K562 (cell line): ENCODE measurements around the gene CHPF2. TPM values are rescaled to one million over a fixed set of nuclear protein-coding genes. Genes with fewer than 3 reads are reported as not detected.

Source experiments
- BCL6 ChIP-seq: fragments of 250-450 bp; sonication (Bioruptor Pico); IDR thresholded peaks from 2 replicates; pipeline ENCODE4 v1.4.0; 2020
- COPS2 ChIP-seq: fragments of 450-650 bp; conservative IDR thresholded peaks from 2 replicates; pipeline ENCODE4 v1.6.1; 2016; ENCODE audit warnings: mild to moderate bottlenecking, moderate library complexity
- E2F1 ChIP-seq: sonication (generic); formaldehyde crosslinking; IDR thresholded peaks from 2 replicates; pipeline ENCODE4 v1.8.1; 2023; ENCODE audit warnings: mild to moderate bottlenecking, missing genetic modification reagents, moderate library complexity
- ESRRA ChIP-seq: fragments of 450-650 bp; IDR thresholded peaks from 2 replicates; pipeline ENCODE4 v1.6.1; 2014; ENCODE audit warnings: low read depth, mild to moderate bottlenecking, moderate library complexity, borderline replicate concordance
- ETV5 ChIP-seq: sonication (generic); formaldehyde crosslinking; IDR thresholded peaks from 2 replicates; pipeline ENCODE4 v1.4.0; 2020; ENCODE audit warnings: low read depth, mild to moderate bottlenecking, missing genetic modification reagents
- KDM5B ChIP-seq: fragments of 200-600 bp; sonication (generic); IDR thresholded peaks from 2 replicates; pipeline ENCODE4 v1.6.1; 2012; ENCODE audit warnings: low read depth, mild to moderate bottlenecking, moderate library complexity, low read length, control low read depth, inconsistent platforms; ENCODE audit not compliant: insufficient replicate concordance
- KHSRP ChIP-seq: fragments of 450-650 bp; IDR thresholded peaks from 2 replicates; pipeline ENCODE4 v1.6.1; 2017
- MIER1 ChIP-seq: fragments of 450-650 bp; IDR thresholded peaks from 2 replicates; pipeline ENCODE4 v1.6.1; 2016; ENCODE audit warnings: antibody characterized with exemption, mild to moderate bottlenecking, low read depth
- MITF ChIP-seq: IDR thresholded peaks from 2 replicates; pipeline ENCODE4 v1.6.1; 2014; ENCODE audit warnings: antibody characterized with exemption
- MTA1 ChIP-seq: fragments of 450-650 bp; IDR thresholded peaks from 2 replicates; pipeline ENCODE4 v1.6.1; 2017; ENCODE audit warnings: borderline replicate concordance
- MYC ChIP-seq, 2 experiments: fragments of 250-450 bp in 1 of 2; sonication (Bioruptor Pico) in 1 of 2; IDR thresholded peaks; 2 replicates each; pipeline versions ENCODE4 v1.5.1 to v1.6.1; 2012 to 2021; ENCODE audit warnings: low read depth in 2 of 2, borderline replicate concordance in 1 of 2, improper control_type of control experiment in 1 of 2, low read length in 1 of 2, mild to moderate bottlenecking in 1 of 2, moderate library complexity in 1 of 2
- RBM34 ChIP-seq: fragments of 200-400 bp; formaldehyde crosslinking; IDR thresholded peaks from 2 replicates; pipeline ENCODE4 v1.6.1; 2018; ENCODE audit warnings: low read length, borderline replicate concordance; ENCODE audit not compliant: insufficient read depth
- SAFB ChIP-seq: fragments of 200-400 bp; formaldehyde crosslinking; IDR thresholded peaks from 2 replicates; pipeline ENCODE4 v1.6.1; 2017; ENCODE audit warnings: low read depth, low read length, borderline replicate concordance
- SIRT6 ChIP-seq: IDR thresholded peaks from one replicate; pipeline ENCODE4 v1.6.1; 2012; ENCODE audit warnings: low read depth, mild to moderate bottlenecking, control low read depth, inconsistent platforms, low read length, moderate library complexity
- VEZF1 ChIP-seq: fragments of 200-800 bp; sonication (Bioruptor generic); IDR thresholded peaks from 2 replicates; pipeline ENCODE4 v1.6.1; 2017; ENCODE audit warnings: missing genetic modification characterization, missing compliant biosample characterization
- ZNF224 ChIP-seq: sonication (generic); formaldehyde crosslinking; IDR thresholded peaks from 2 replicates; pipeline ENCODE4 v1.8.0; 2022; ENCODE audit warnings: mild to moderate bottlenecking, missing genetic modification reagents
- ZNF830 ChIP-seq: fragments of 250-450 bp; sonication (Bioruptor Pico); IDR thresholded peaks from 2 replicates; pipeline ENCODE4 v1.5.0; 2021; ENCODE audit warnings: mild to moderate bottlenecking
- polyA plus RNA-seq, 8 experiments: library from polyadenylated mRNA; depleted of rRNA in 4 of 8; stranded (reverse) in 5 of 8; unstranded in 3 of 8; fragments of >200 nt; fragmentation: Nextera tagmentation in 2 of 8; fragmentation: Illumina TruSeq in 1 of 8; extraction: Ambion mirVana in 2 of 8; extraction: Trizol in 1 of 8; gene quantifications; 2 replicates each; pipeline versions ENCODE4 v1.2.1 to v1.2.3, GENCODE V29; 2011 to 2014; ENCODE audit warnings: inconsistent platforms in 1 of 8, missing spikeins in 1 of 8
- total RNA-seq, 7 experiments: library from RNA; depleted of rRNA in 6 of 7; stranded (reverse); fragments of >200 nt in 6 of 7; fragmentation: Illumina TruSeq in 2 of 7; extraction: Trizol in 2 of 7; gene quantifications; 2 replicates each; pipeline versions ENCODE4 v1.2.1 to v1.2.3, GENCODE V29; 2011 to 2021; ENCODE audit warnings: low replicate concordance in 1 of 7
- TF ChIP-seq, protein P1 (sequence below): fragments of 250-450 bp; sonication (Bioruptor Pico); IDR thresholded peaks from 2 replicates; pipeline ENCODE4 v1.5.0; 2021
- TF ChIP-seq, protein P2 (sequence below): sonication (generic); formaldehyde crosslinking; IDR thresholded peaks from 2 replicates; pipeline ENCODE4 v1.8.1; 2023; ENCODE audit warnings: mild to moderate bottlenecking, missing genetic modification reagents

CHPF2 gene
- total and polyA plus RNA-seq, 9 of the 15 experiments (the other 6 are each of a cell fraction or from before 2014, with no cell fraction given): 0.08 to 32.8 (median 10.5) TPM

DNA sequence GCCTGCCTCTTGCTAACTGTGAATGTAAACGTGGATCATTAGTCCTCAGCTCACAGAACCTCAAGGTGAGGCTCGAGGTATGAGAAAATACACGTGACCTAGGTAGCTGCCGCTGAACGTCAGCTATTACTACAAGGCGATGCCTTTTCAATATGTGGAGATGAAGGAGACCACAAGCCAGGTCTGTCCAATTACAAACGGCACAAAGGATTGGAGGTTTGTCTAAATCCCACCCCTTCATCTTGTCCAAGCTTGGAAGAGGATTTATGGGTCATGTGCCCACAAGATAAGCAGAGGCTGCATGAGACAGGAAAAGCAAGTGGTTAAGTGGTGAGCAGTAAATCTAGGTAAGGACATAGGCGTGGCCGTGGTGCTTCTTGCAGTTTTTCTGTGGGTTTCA lies 25.4 kb upstream of the CHPF2 start (continued):
- no peak for TF ChIP-seq E2F1 (CRISPR knock-in tag)
- TF ChIP-seq ZNF224 (CRISPR knock-in tag): no peak
- TF ChIP-seq KDM5B: no peak
- TF ChIP-seq MITF: peak; percentile 99
- TF ChIP-seq VEZF1: peak; percentile 26; the same call in 1 of the 2 replicates
- TF ChIP-seq, protein P1, sequence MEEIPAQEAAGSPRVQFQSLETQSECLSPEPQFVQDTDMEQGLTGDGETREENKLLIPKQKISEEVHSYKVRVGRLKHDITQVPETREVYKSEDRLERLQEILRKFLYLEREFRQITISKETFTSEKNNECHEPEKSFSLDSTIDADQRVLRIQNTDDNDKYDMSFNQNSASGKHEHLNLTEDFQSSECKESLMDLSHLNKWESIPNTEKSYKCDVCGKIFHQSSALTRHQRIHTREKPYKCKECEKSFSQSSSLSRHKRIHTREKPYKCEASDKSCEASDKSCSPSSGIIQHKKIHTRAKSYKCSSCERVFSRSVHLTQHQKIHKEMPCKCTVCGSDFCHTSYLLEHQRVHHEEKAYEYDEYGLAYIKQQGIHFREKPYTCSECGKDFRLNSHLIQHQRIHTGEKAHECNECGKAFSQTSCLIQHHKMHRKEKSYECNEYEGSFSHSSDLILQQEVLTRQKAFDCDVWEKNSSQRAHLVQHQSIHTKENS (CRISPR knock-in tag): no peak
- no peak for TF ChIP-seq MIER1
- peak; percentile 63; the same call in 1 of the 2 replicates for TF ChIP-seq MTA1
- no peak for TF ChIP-seq ZNF830 (CRISPR knock-in tag)
- no peak for TF ChIP-seq SIRT6
- TF ChIP-seq SAFB: no peak
- peak; percentile 73; the same call in 1 of the 2 replicates for TF ChIP-seq ESRRA
- no peak for TF ChIP-seq BCL6 (CRISPR knock-in tag)
- peak; percentile 63 for TF ChIP-seq MYC (IDR thresholded peaks at IDR 0.05; ENCODE audit: low read depth, low read length)
- no peak for TF ChIP-seq MYC (CRISPR knock-in tag; IDR thresholded peaks at IDR 0.05; ENCODE audit: borderline replicate concordance, low read depth)
- TF ChIP-seq RBM34: no peak
- TF ChIP-seq KHSRP: no peak
- no peak for TF ChIP-seq COPS2
- TF ChIP-seq, protein P2, sequence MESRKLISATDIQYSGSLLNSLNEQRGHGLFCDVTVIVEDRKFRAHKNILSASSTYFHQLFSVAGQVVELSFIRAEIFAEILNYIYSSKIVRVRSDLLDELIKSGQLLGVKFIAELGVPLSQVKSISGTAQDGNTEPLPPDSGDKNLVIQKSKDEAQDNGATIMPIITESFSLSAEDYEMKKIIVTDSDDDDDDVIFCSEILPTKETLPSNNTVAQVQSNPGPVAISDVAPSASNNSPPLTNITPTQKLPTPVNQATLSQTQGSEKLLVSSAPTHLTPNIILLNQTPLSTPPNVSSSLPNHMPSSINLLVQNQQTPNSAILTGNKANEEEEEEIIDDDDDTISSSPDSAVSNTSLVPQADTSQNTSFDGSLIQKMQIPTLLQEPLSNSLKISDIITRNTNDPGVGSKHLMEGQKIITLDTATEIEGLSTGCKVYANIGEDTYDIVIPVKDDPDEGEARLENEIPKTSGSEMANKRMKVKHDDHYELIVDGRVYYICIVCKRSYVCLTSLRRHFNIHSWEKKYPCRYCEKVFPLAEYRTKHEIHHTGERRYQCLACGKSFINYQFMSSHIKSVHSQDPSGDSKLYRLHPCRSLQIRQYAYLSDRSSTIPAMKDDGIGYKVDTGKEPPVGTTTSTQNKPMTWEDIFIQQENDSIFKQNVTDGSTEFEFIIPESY: no peak
- TF ChIP-seq ETV5 (CRISPR knock-in tag): no peak
